A549 treated with CORT108297 at 1 μM for 4 hours (cell line): ENCODE results near the gene CHTOP. TPM values are rescaled to one million over a fixed set of nuclear protein-coding genes. Genes with fewer than 3 reads are reported as not detected.

Source experiments
- total RNA-seq: library from RNA; stranded (reverse); fragments of 200-300 nt; extraction: Qiagen RNA extraction; gene quantifications from 5 replicates; pipeline ENCODE4 v1.2.3, GENCODE V29; 2022

The CHTOP gene
- 68.7 to 85.0 TPM (median 79.2 TPM) in 5 replicates for total RNA-seq

GRCh38 chr1:153633754-153634665, at the start of gene CHTOP:
CHTOP (plus strand) TSS chr1:153634066; CDS start chr1:153636589, 2,523 bp downstream.

GRCh38 chr1:153612755-153613331, 21.0 kb upstream of the CHTOP start, which contains the start of gene S100A16:
S100A16 (minus strand) TSS chr1:153613137; CDS start chr1:153608151, 4,986 bp downstream.

GRCh38 chr1:153616144-153616916, 17.5 kb upstream of the CHTOP start, which contains the start of gene S100A14:
S100A14 (minus strand) TSS chr1:153616325; CDS start chr1:153615858, 467 bp downstream.

DNA sequence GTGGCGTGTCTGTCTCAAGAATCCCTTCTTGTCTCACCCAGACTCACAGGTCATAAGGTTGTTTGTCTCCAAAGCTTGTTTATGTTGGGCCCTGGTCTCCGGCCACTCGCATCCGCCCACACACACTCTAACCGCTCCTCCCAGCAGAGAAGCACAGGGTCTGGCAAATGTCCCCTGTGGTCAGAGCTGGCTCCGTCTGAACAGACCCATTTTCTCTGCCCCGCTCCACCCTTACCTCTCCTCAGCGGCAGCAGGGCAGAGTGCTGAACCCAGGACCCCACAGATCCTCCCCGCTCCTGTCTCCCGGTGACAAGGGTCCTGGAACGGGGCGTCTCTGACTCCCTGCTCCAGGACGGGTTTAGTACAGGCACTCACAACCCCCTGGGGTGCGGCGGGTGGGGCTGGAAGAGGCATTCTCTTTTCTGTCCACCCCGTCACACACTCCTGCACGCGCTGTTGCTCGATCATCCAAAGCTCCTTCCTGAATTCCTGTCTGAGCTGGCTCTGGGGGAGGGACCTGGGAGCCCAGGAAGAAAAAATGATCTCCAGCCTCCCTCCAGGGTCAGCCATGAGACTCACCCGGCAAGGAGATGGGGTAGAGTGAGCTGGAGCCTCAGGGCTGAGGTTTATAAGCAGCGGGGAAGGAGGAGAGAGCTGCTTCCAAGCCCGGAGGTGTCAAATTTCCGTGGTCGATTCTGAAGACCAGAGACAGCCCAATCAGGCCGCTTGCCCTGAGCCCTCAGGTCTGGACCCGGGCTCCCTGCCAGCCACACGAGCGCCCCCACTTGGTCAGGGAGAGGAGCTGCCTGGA, 6.8 kb upstream of the CHTOP start, which contains the start of gene S100A13:
S100A13 (minus strand) TSS at position 602 of the 811 bp plus-strand sequence. CDS start 1,033 bp downstream, outside the sequence.

GRCh38 chr1:153627715-153628626, 5.9 kb upstream of the CHTOP start, which contains the start of gene S100A1:
S100A1 (plus strand) TSS chr1:153628434; CDS start chr1:153630522, 2,088 bp downstream.

DNA sequence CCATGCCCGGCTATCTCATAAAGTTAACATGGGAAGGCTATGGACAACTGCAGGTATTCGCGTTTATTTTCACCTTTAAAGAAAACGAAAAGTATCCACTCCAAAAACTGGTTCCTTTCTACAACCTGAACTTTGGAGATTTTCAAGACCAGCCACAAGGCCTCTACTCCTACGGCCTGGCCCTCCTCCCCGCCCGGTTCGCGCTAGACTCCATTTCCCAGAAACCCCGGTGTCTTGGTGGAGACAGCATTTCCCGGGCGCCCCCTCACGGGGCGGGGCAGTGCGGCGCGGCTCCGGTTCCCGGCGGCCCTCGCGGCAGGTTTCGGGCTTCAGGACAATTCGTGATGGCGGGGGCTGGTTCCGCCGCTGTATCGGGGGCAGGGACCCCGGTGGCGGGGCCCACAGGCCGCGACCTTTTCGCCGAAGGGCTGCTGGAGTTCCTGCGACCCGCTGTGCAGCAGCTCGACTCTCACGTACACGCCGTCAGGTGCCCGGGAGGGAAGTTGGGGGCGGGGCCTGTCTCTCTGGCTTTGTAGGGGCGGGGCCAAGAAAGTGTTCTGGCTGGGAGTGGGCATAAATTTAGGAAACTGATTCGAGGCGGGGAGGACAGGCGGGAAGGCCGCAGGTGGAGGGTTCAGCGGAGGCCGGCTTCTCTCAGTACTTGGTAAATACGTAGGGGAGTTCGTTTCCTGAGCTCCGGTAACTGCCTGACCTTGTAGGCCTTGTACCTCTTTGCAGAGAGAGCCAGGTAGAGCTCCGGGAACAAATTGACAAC, 24.7 kb downstream of the CHTOP start, which contains the start of gene SNAPIN:
SNAPIN (plus strand) TSS at position 304 of the 775 bp plus-strand sequence; CDS start at position 345, 41 bp downstream.

GRCh38 chr1:153670859-153671627, 37.2 kb downstream of the CHTOP start, which contains the start of gene ILF2:
ILF2 (minus strand) TSS chr1:153670993; CDS start chr1:153670922, 71 bp downstream.

DNA sequence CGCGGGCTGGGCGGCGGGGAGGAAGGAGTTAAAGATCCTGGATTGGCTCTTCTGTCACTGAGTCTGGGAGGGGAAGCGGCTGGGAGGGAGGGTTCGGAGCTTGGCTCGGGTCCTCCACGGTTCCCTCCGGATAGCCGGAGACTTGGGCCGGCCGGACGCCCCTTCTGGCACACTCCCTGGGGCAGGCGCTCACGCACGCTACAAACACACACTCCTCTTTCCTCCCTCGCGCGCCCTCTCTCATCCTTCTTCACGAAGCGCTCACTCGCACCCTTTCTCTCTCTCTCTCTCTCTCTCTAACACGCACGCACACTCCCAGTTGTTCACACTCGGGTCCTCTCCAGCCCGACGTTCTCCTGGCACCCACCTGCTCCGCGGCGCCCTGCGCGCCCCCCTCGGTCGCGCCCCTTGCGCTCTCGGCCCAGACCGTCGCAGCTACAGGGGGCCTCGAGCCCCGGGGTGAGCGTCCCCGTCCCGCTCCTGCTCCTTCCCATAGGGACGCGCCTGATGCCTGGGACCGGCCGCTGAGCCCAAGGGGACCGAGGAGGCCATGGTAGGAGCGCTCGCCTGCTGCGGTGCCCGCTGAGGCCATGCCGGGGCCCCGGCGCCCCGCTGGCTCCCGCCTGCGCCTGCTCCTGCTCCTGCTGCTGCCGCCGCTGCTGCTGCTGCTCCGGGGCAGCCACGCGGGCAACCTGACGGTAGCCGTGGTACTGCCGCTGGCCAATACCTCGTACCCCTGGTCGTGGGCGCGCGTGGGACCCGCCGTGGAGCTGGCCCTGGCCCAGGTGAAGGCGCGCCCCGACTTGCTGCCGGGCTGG, 44.9 kb downstream of the CHTOP start, which contains the start of gene NPR1:
NPR1 (plus strand) TSS at position 170 of the 818 bp plus-strand sequence; CDS start at position 591, 421 bp downstream.

Other genes starting within 250 kb of the CHTOP start
- not detected in 5 replicates for gene S100A8, start 243.0 kb upstream of the CHTOP start, total RNA-seq
- gene S100A7A, start 217.5 kb upstream of the CHTOP start, total RNA-seq = not detected in 5 replicates
- not detected in 5 replicates for gene S100A7, start 173.4 kb upstream of the CHTOP start, total RNA-seq
- 3,058 to 3,788 TPM (median 3,444 TPM) in 5 replicates for gene S100A6, start 98.1 kb upstream of the CHTOP start, total RNA-seq
- 0.70 to 1.1 TPM (median 0.81 TPM) in 5 replicates for gene S100A5, start 93.1 kb upstream of the CHTOP start, total RNA-seq
- 1,610 to 1,903 TPM (median 1,713 TPM) in 5 replicates for gene S100A4, start 88.3 kb upstream of the CHTOP start, total RNA-seq
- 93.8 to 105 TPM (median 100 TPM) in 5 replicates for gene S100A3, start 84.8 kb upstream of the CHTOP start, total RNA-seq
- 16.0 to 29.8 TPM (median 24.0 TPM) in 5 replicates for gene S100A2, start 68.2 kb upstream of the CHTOP start, total RNA-seq
- 447 to 522 TPM (median 509 TPM) in 5 replicates for gene S100A16, start 20.9 kb upstream of the CHTOP start, total RNA-seq
- 0.30 to 0.71 TPM (median 0.40 TPM) in 5 replicates for gene S100A14, start 17.7 kb upstream of the CHTOP start, total RNA-seq
- 153 to 182 TPM (median 174 TPM) in 5 replicates for gene S100A13, start 6.6 kb upstream of the CHTOP start, total RNA-seq
- gene S100A1, start 5.6 kb upstream of the CHTOP start, total RNA-seq = 0.38 to 0.74 TPM (median 0.61 TPM) in 5 replicates
- 54.1 to 63.4 TPM (median 57.4 TPM) in 5 replicates for gene SNAPIN, start 24.6 kb downstream of the CHTOP start, total RNA-seq
- gene ILF2, start 36.9 kb downstream of the CHTOP start, total RNA-seq = 260 to 295 TPM (median 261 TPM) in 5 replicates
- gene NPR1, start 44.6 kb downstream of the CHTOP start, total RNA-seq = 0.82 to 1.1 TPM (median 1.0 TPM) in 5 replicates
- gene INTS3, start 94.0 kb downstream of the CHTOP start, total RNA-seq = 18.9 to 20.5 TPM (median 20.3 TPM) in 5 replicates
- 0.73 to 2.4 TPM (median 1.3 TPM) in 5 replicates for gene SLC27A3, start 141.3 kb downstream of the CHTOP start, total RNA-seq